ENCODE data around the gene ASIC4.

Gene ASIC4

DNA sequence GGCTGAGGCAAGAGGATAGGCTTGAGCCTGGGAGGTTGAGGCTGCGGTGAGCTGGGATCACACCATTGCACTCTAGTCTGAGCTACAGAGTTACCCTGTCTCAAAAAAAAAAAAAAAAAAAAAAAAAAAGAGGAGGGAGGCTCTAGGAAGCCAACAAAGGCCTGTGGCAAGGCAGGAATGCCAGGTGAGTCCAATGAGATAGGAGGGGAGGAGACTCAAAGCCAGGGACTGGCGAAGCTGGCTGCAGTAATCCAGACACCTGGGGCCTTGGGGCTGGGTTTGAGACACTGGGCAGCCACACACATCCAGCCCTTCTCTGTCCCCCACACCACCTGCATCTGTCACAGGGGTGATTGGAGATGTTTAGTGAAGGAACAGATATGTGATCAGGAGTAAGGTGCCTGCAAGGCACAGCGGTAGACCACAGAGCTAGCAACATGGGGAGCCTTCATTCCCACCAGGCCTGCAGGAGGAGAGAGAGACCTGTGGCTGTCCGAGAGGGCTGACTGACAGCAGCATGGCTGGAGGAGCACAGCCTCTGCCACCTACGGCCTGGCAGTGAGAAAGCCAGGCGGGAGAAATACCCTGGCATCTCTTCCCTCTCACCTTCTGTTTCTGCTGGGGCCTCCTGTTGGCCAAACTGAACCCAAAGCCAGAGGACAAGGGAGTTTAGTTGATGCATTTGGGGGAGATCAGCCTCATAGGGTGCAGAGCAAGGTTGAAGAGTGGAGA, 19.8 kb downstream of the ASIC4 start:
- H3K9me3 ChIP-seq (ENCODE audit: control insufficient read depth in 1 of 2, low read length in 2 of 2): no peaks in the 10 kb centered on the region
- H3K27ac ChIP-seq (ENCODE audit: low read depth, low read length): no peak overlapping the region

DNA sequence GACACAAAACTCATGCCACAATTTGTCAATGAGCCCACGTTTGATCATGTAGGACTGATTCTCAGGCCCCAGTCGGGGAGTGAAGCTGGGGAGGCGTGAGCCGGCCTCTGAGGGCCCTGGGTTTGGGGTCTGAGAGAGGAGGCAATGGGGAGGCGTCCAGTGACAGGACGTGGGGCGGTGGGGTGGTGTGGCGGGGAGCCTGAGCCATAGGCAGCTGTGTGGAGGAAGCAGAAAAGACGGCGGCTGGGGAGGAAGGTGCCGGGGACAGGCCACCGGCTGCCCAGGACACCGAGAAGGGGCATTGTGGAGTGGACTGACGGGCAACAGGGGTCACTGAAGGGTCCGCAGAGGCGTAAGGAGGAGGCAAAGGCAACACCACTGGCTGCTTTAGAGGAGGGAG, 22.1 kb downstream of the ASIC4 start:
- no peaks in the 10 kb centered on the region for H3K4me1 ChIP-seq (ENCODE audit: control insufficient read depth in 1 of 2, insufficient read depth in 2 of 2, low read length in 2 of 2)
- no peak overlapping the region for H3K4me3 ChIP-seq (ENCODE audit: low read depth in 1 of 2, low read length in 2 of 2)
- H3K27ac ChIP-seq (ENCODE audit: low read depth, low read length): no peak overlapping the region
- H3K36me3 ChIP-seq (ENCODE audit: control insufficient read depth in 1 of 2, insufficient read depth in 2 of 2, low read length in 2 of 2): peaks cover 12 to 21% of the 10 kb centered on the region in 2 donors
- no peaks in the 10 kb centered on the region for H3K9me3 ChIP-seq (ENCODE audit: control insufficient read depth in 1 of 2, low read length in 2 of 2)
- peaks cover 5 to 14% of the 10 kb centered on the region in 2 donors for H3K27me3 ChIP-seq (ENCODE audit: control insufficient read depth in 1 of 2, insufficient read depth in 2 of 2, low read length in 2 of 2)
- no peak overlapping the region for H3K9ac ChIP-seq (ENCODE audit: low read depth in 1 of 2, low read length in 2 of 2)

More for the DNA sequence above, 19.8 kb downstream of the ASIC4 start:
- Histone ChIP-seq H3K36me3 (ENCODE audit: control insufficient read depth in 1 of 2, insufficient read depth in 2 of 2, low read length in 2 of 2) (peaks cover 0 to 1% of the 10 kb centered on the region in 2 donors), H3K4me3 (ENCODE audit: low read depth in 1 of 2, low read length in 2 of 2) (no peak overlapping the region), H3K9ac (ENCODE audit: low read depth in 1 of 2, low read length in 2 of 2) (no peak overlapping the region), H3K4me1 (ENCODE audit: control insufficient read depth in 1 of 2, insufficient read depth in 2 of 2, low read length in 2 of 2) (no peaks in the 10 kb centered on the region), H3K27me3 (ENCODE audit: control insufficient read depth in 1 of 2, insufficient read depth in 2 of 2, low read length in 2 of 2) (peaks cover 14 to 35% of the 10 kb centered on the region in 2 donors)

DNA sequence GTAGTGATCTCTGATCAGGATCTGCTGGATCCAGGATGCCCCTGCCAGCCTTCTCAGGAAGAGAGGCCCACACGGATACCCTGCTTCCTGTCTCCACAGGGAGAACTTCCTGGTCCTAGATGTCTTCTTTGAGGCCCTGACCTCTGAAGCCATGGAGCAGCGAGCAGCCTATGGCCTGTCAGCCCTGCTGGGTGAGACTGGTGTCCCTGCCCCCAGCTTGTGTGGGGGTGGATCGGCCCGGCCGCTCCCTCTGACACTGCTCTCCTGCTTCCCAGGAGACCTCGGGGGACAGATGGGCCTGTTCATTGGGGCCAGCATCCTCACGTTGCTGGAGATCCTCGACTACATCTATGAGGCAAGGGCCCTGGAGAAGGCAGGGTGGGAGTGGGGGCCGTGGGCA, 22.7 kb downstream of the ASIC4 start:
- H3K4me3 ChIP-seq (ENCODE audit: low read depth in 1 of 2, low read length in 2 of 2): no peak overlapping the region
- no peak overlapping the region for H3K9ac ChIP-seq (ENCODE audit: low read depth in 1 of 2, low read length in 2 of 2)
- peaks cover 12 to 21% of the 10 kb centered on the region in 2 donors for H3K36me3 ChIP-seq (ENCODE audit: control insufficient read depth in 1 of 2, insufficient read depth in 2 of 2, low read length in 2 of 2)
- peaks cover 2 to 4% of the 10 kb centered on the region in 2 donors for H3K4me1 ChIP-seq (ENCODE audit: control insufficient read depth in 1 of 2, insufficient read depth in 2 of 2, low read length in 2 of 2)
- H3K27ac ChIP-seq (ENCODE audit: low read depth, low read length): no peak overlapping the region
- H3K9me3 ChIP-seq (ENCODE audit: control insufficient read depth in 1 of 2, low read length in 2 of 2): no peaks in the 10 kb centered on the region
- peaks cover 5 to 8% of the 10 kb centered on the region in 2 donors for H3K27me3 ChIP-seq (ENCODE audit: control insufficient read depth in 1 of 2, insufficient read depth in 2 of 2, low read length in 2 of 2)

DNA sequence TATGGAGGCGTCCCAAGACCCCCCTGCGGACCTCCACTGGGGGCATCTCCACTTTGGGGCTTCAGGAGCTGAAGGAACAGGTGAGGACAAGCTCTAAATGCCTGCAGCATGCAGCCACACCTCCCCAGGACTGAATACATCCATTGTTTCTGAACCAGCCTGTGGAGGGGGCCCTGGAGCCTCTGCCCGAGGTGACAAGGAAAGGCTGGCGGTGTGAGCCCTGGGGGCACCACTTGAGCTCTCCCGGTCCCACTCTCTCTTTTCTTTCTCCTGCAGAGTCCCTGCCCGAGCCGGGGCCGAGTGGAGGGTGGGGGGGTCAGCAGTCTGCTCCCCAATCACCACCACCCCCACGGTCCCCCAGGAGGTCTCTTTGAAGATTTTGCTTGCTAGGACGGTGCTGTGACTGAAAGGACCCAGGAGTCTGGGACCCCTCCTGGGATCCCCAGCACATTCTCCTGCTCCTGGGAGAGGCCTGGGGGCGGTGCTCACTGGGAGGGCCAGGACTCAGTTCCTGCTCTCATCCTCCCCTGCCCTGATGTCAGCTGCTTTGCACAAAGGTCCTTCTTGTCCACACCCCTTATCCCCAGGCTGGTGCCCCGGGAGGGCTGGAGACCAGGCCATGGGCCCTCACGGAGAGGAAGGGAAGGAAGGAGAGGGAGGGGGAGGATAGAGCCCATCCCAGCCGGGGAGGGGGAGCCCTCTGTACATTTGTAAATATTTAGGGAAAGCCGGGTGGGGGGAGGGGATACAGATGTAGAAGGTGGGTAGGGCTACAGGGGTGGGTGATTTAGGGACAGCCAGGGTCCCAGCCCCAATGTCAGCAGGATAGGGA, 23.6 kb downstream of the ASIC4 start:
- Histone ChIP-seq H3K4me3 (ENCODE audit: low read depth in 1 of 2, low read length in 2 of 2) (no peak overlapping the region), H3K9me3 (ENCODE audit: control insufficient read depth in 1 of 2, low read length in 2 of 2) (no peaks in the 10 kb centered on the region), H3K4me1 (ENCODE audit: control insufficient read depth in 1 of 2, insufficient read depth in 2 of 2, low read length in 2 of 2) (peaks cover 10 to 13% of the 10 kb centered on the region in 2 donors), H3K27me3 (ENCODE audit: control insufficient read depth in 1 of 2, insufficient read depth in 2 of 2, low read length in 2 of 2) (peaks cover under 1 to 4% of the 10 kb centered on the region in 2 donors), H3K9ac (ENCODE audit: low read depth in 1 of 2, low read length in 2 of 2) (no peak overlapping the region), H3K36me3 (ENCODE audit: control insufficient read depth in 1 of 2, insufficient read depth in 2 of 2, low read length in 2 of 2) (peaks cover 12 to 21% of the 10 kb centered on the region in 2 donors), H3K27ac (ENCODE audit: low read depth, low read length) (no peak overlapping the region)

DNA sequence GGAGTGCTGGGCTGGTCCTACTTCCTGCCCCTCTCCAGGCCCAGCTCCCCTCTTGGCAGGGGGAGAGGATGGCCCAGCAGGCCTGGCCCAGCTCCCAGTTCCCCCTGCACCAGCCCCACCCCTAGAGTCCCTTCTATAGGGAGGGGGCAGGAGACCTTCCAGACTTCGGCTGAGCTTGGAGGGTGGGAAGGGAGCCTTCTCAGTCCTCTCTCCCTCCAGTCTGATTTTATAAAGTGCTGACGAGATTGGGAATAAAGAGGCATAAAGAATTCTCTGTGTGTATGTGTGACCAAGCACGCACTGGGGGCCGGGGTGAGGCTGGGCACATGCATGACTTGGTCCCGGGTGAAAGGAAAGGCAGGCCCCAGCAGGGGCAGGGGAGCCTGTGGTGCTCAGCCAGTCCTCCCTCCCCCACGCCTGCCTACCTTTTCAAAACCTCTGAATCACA, 24.2 kb downstream of the ASIC4 start:
- Histone ChIP-seq H3K4me1 (ENCODE audit: control insufficient read depth in 1 of 2, insufficient read depth in 2 of 2, low read length in 2 of 2) (peaks cover 10 to 15% of the 10 kb centered on the region in 2 donors), H3K27me3 (ENCODE audit: control insufficient read depth in 1 of 2, insufficient read depth in 2 of 2, low read length in 2 of 2) (no peaks in the 10 kb centered on the region), H3K27ac (ENCODE audit: low read depth, low read length) (no peak overlapping the region), H3K9ac (ENCODE audit: low read depth in 1 of 2, low read length in 2 of 2) (no peak overlapping the region), H3K36me3 (ENCODE audit: control insufficient read depth in 1 of 2, insufficient read depth in 2 of 2, low read length in 2 of 2) (peaks cover 12 to 21% of the 10 kb centered on the region in 2 donors), H3K9me3 (ENCODE audit: control insufficient read depth in 1 of 2, low read length in 2 of 2) (no peaks in the 10 kb centered on the region), H3K4me3 (ENCODE audit: low read depth in 1 of 2, low read length in 2 of 2) (no peak overlapping the region)

DNA sequence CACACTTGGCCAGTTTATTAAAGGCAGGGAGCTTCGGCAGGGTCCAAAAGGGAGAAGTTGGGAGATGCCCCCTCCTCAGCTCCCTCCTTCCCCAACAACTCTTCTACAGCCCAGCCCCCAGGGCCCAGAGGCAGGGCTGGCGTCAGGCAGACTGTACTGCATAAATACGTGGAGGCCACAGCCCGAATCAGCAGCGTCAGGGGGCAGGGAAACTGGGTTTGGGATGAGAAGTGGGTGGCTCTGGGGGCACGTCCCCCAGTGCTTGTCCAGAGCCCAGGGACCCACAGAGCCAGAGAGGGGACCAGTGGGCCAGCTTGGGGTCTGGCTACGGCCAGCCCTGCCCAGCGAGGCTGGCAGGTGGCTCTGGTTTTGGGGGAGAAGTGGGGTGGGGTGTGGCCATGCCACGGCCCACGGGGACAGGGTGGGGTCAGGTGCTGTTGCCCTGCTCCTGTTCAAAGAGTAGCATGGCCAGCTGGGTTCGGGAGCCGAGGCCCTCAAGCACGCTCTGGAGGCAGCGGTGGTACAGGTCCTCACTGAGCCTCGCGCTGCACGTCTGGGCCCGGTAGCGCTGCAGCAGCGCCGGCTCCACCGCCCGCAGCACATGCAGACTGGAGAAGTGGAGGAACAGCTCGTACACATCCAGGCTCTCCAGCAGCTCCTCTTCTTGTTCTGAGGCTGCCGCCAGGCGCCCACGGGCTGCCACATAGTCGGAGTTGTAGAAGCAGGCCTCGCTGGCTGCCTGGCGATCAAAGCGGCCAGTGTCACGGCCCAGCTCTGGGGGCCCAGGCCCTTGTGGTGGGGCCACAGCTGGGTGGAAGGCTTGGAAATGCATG, 24.9 kb downstream of the ASIC4 start:
- H3K36me3 ChIP-seq (ENCODE audit: control insufficient read depth in 1 of 2, insufficient read depth in 2 of 2, low read length in 2 of 2): peaks cover 12 to 21% of the 10 kb centered on the region in 2 donors
- no peak overlapping the region for H3K27ac ChIP-seq (ENCODE audit: low read depth, low read length)
- H3K9ac ChIP-seq (ENCODE audit: low read depth in 1 of 2, low read length in 2 of 2): no peak overlapping the region
- H3K27me3 ChIP-seq (ENCODE audit: control insufficient read depth in 1 of 2, insufficient read depth in 2 of 2, low read length in 2 of 2): no peaks in the 10 kb centered on the region
- no peak overlapping the region for H3K4me3 ChIP-seq (ENCODE audit: low read depth in 1 of 2, low read length in 2 of 2)
- H3K4me1 ChIP-seq (ENCODE audit: control insufficient read depth in 1 of 2, insufficient read depth in 2 of 2, low read length in 2 of 2): peaks cover 12 to 17% of the 10 kb centered on the region in 2 donors
- H3K9me3 ChIP-seq (ENCODE audit: control insufficient read depth in 1 of 2, low read length in 2 of 2): no peaks in the 10 kb centered on the region

DNA sequence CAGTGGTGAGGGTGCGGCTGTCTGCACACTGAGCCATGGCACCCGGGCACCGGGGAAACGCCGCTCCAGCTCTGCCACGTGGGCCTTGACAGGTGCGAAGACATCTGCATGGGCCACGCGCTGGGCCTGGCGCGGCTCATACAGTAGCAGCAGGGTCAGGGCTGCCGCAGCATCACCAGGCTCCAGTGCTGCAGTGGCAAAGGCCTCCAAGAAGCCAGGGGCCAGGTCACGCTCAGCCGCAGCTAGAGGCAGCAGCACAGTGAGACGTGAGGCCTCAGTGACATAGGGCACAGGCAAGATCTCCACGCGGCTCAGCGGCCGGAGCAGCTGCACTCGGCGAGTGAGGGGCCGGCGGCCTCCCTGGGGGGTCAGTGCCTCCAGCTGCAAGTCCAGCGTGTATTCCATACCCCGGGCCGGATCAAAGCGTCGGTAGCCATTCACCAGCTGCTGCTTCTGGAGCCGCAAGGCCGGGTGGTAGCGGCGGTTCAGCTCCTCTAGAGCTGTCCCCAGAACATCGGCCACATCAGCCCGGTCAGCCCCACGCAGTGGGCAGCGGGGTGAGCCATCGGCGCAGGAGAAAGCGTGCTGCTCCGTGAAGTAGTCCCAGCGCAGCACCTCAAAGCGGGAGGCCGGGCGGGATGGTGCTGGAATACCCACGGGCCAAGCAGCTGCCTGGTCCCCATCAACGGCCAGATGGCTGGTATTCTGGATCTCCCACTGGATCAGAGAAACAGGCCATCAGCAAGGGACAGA, 25.8 kb downstream of the ASIC4 start:
- H3K36me3 ChIP-seq (ENCODE audit: control insufficient read depth in 1 of 2, insufficient read depth in 2 of 2, low read length in 2 of 2): peaks cover 12 to 21% of the 10 kb centered on the region in 2 donors
- no peak overlapping the region for H3K4me3 ChIP-seq (ENCODE audit: low read depth in 1 of 2, low read length in 2 of 2)
- no peaks in the 10 kb centered on the region for H3K27me3 ChIP-seq (ENCODE audit: control insufficient read depth in 1 of 2, insufficient read depth in 2 of 2, low read length in 2 of 2)
- no peak overlapping the region for H3K9ac ChIP-seq (ENCODE audit: low read depth in 1 of 2, low read length in 2 of 2)
- H3K4me1 ChIP-seq (ENCODE audit: control insufficient read depth in 1 of 2, insufficient read depth in 2 of 2, low read length in 2 of 2): peaks cover 17 to 23% of the 10 kb centered on the region in 2 donors
- no peaks in the 10 kb centered on the region for H3K9me3 ChIP-seq (ENCODE audit: control insufficient read depth in 1 of 2, low read length in 2 of 2)
- no peak overlapping the region for H3K27ac ChIP-seq (ENCODE audit: low read depth, low read length)

DNA sequence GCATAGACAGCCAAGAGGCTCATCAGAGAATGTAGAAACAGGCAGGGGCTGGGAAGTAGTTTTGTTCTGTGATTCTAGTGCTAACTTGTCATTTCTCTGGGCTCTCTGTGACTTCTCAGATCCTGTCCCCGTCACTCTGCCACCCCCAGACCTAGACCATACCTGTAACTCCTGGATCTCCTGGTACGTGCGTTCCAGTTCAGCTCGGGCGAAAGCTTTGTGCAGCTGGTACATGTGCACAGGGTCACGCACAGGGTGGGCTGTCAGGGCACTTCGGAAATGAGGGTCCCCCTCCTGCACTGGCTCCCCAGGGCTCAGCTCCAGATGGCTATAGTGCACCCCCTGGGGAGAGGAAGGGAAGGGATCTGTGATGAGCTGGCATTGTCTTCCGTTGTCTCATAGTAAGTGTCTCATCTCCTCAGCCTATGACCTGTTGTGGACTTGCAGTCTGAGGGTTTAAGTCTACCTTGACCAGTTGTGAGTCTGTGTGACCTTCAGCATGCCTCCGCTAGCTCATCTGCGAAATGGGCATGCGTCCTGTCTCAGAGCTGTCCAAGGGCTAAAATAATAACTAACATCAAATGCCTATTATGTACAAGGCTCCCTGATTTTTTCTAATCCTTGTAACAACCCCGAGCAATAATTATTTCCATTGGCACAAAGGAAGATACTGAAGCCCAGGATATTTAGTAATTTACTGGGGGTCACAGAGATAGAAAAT, 26.7 kb downstream of the ASIC4 start:
- H3K9ac ChIP-seq (ENCODE audit: low read depth in 1 of 2, low read length in 2 of 2): no peak overlapping the region
- no peaks in the 10 kb centered on the region for H3K27me3 ChIP-seq (ENCODE audit: control insufficient read depth in 1 of 2, insufficient read depth in 2 of 2, low read length in 2 of 2)
- no peak overlapping the region for H3K4me3 ChIP-seq (ENCODE audit: low read depth in 1 of 2, low read length in 2 of 2)
- H3K36me3 ChIP-seq (ENCODE audit: control insufficient read depth in 1 of 2, insufficient read depth in 2 of 2, low read length in 2 of 2): peaks cover 12 to 21% of the 10 kb centered on the region in 2 donors
- H3K27ac ChIP-seq (ENCODE audit: low read depth, low read length): no peak overlapping the region
- H3K9me3 ChIP-seq (ENCODE audit: control insufficient read depth in 1 of 2, low read length in 2 of 2): no peaks in the 10 kb centered on the region
- H3K4me1 ChIP-seq (ENCODE audit: control insufficient read depth in 1 of 2, insufficient read depth in 2 of 2, low read length in 2 of 2): peaks cover 24 to 30% of the 10 kb centered on the region in 2 donors

Data from duodenal mucosa (tissue), 2 donors.